K562 (cell line): ENCODE measurements around the gene EXOC5. TPM values are rescaled to one million over a fixed set of nuclear protein-coding genes. Genes with fewer than 3 reads are reported as not detected.

Source experiments
- ATAC-seq: fragments of 200-7000 bp; cut with Tn5 transposase; 3 replicates; pipeline ENCODE4 v1.9.1; 2020; ENCODE audit warnings: moderate library complexity
- BruUV-seq: library from RNA; stranded (reverse); fragments of 400-500 nt; replicated peaks from 2 replicates; lab custom pipeline; 2021; lab: Mats Ljungman, UMichigan
- CTCF ChIA-PET: fragments of 300-600 bp; formaldehyde crosslinking; extraction: SDS; loops from one replicate; lab custom pipeline; 2021; ENCODE audit warnings: low intra/inter-chr PET ratio; lab: Yijun Ruan, JAX
- POLR2A ChIA-PET: fragments of 300-600, 350-650 bp; sonication (Branson Sonifier 250); formaldehyde crosslinking; extraction: SDS; loops from one replicate; lab custom pipeline; 2021; ENCODE audit warnings: antibody characterized with exemption, inconsistent platforms; lab: Yijun Ruan, JAX
- DNase-seq, 4 experiments: peaks; one replicate each; pipeline versions ENCODE4 v3.0.0 to v3.0.0-alpha.2; 2011 to 2018; ENCODE audit warnings: low spot score in 3 of 4, mixed read lengths in 3 of 4; ENCODE audit errors: extremely low read depth in 1 of 4
- FAIRE-seq: peaks from 2 replicates; lab custom pipeline; 2011; peaks lifted over from hg19 to GRCh38; lab: Jason Lieb, UNC
- H2AFZ ChIP-seq: 2 replicates; pipeline ENCODE4 v1.6.0; 2011; ENCODE audit warnings: low read depth, low read length, control low read depth, inconsistent platforms
- H3K27ac ChIP-seq: fragments of 200-600 bp; 3 replicates; pipeline ENCODE4 v1.8.0; 2011; ENCODE audit warnings: low read depth, mild to moderate bottlenecking, control low read depth, inconsistent platforms, low read length, moderate library complexity, mixed read lengths; ENCODE audit errors: extremely low read depth
- H3K27me3 ChIP-seq, 2 experiments: fragments of 300-600 bp in 1 of 2; 2 replicates in 1 of 2; 3 replicates in 1 of 2; pipeline versions ENCODE4 v1.6.0 to v1.8.0; 2011; ENCODE audit warnings: inconsistent platforms in 2 of 2, low read length in 2 of 2, mild to moderate bottlenecking in 1 of 2, mixed read lengths in 1 of 2, moderate library complexity in 1 of 2; ENCODE audit not compliant: control insufficient read depth in 2 of 2, insufficient read depth in 2 of 2
- H3K36me3 ChIP-seq: fragments of 300-600 bp; 3 replicates; pipeline ENCODE4 v1.8.0; 2011; ENCODE audit warnings: mild to moderate bottlenecking, low read length, inconsistent platforms; ENCODE audit not compliant: control insufficient read depth, insufficient read depth
- H3K4me1 ChIP-seq, 2 experiments: fragments of 200-600 bp in 1 of 2; replicated peaks in 1 of 2; 2 replicates in 1 of 2; 3 replicates in 1 of 2; pipeline versions ENCODE4 v1.5.1 to v1.8.0; 2011; ENCODE audit warnings: inconsistent platforms in 2 of 2, low read length in 2 of 2, mild to moderate bottlenecking in 1 of 2, mixed read lengths in 1 of 2, moderate library complexity in 1 of 2; ENCODE audit not compliant: control insufficient read depth in 2 of 2, insufficient read depth in 2 of 2
- H3K4me2 ChIP-seq: 2 replicates; pipeline ENCODE4 v1.6.1; 2011; ENCODE audit warnings: low read length, control low read depth, inconsistent platforms, mixed read lengths; ENCODE audit not compliant: insufficient read depth
- H3K4me3 ChIP-seq: fragments of 200-600 bp; sonication (generic), shearing (Covaris generic); 2 replicates; pipeline ENCODE4 v1.5.1; 2016; ENCODE audit warnings: control low read depth, inconsistent platforms
- H3K79me2 ChIP-seq: fragments of 200-600 bp; 3 replicates; pipeline ENCODE4 v1.8.0; 2011; ENCODE audit warnings: low read length, inconsistent platforms; ENCODE audit not compliant: control insufficient read depth, insufficient read depth
- H3K9ac ChIP-seq, 2 experiments: 2 replicates each; pipeline versions ENCODE4 v1.6.0 to v1.6.1; 2011; ENCODE audit warnings: low read depth in 2 of 2, low read length in 2 of 2, control low read depth in 1 of 2, inconsistent platforms in 1 of 2, mild to moderate bottlenecking in 1 of 2, mixed read lengths in 1 of 2; ENCODE audit not compliant: insufficient read depth in 1 of 2
- H3K9me1 ChIP-seq: one replicate; pipeline ENCODE4 v1.6.0; 2011; ENCODE audit warnings: inconsistent platforms, mild to moderate bottlenecking, low read length, moderate library complexity; ENCODE audit not compliant: control insufficient read depth, insufficient read depth
- H3K9me3 ChIP-seq: replicated peaks from 2 replicates; pipeline ENCODE4 v1.5.1; 2011; ENCODE audit warnings: low read depth, low read length, inconsistent platforms; ENCODE audit not compliant: control insufficient read depth, insufficient read depth
- H4K20me1 ChIP-seq: replicated peaks from 2 replicates; pipeline ENCODE4 v1.6.1; 2011; ENCODE audit warnings: low read length, inconsistent platforms, mixed read lengths; ENCODE audit not compliant: control insufficient read depth, insufficient read depth
- CTCF ChIP-seq, 3 experiments: IDR thresholded peaks in 2 of 3; conservative IDR thresholded peaks in 1 of 3; 2 replicates each; pipeline ENCODE4 v1.5.1; 2011 to 2012; ENCODE audit warnings: low read length in 3 of 3, mild to moderate bottlenecking in 3 of 3, control low read depth in 2 of 3, improper control_type of control experiment in 1 of 3, inconsistent platforms in 1 of 3, low read depth in 1 of 3, mixed read lengths in 1 of 3, moderate library complexity in 1 of 3; ENCODE audit not compliant: insufficient read depth in 2 of 3
- DEAF1 ChIP-seq: fragments of 450-650 bp; formaldehyde crosslinking; IDR thresholded peaks from 2 replicates; pipeline ENCODE4 v1.4.0; 2020; ENCODE audit warnings: mild to moderate bottlenecking, moderate library complexity
- KLF16 ChIP-seq: IDR thresholded peaks from 2 replicates; pipeline ENCODE4 v1.6.1; 2016; ENCODE audit warnings: antibody characterized with exemption
- MAZ ChIP-seq, 2 experiments: fragments of 450-650 bp in 1 of 2; sonication (generic) in 1 of 2; formaldehyde crosslinking; IDR thresholded peaks in 1 of 2; conservative IDR thresholded peaks in 1 of 2; 2 replicates each; pipeline versions ENCODE4 v1.4.0 to v1.5.0; 2020; ENCODE audit warnings: mild to moderate bottlenecking in 1 of 2, missing genetic modification reagents in 1 of 2
- RAD21 ChIP-seq, 2 experiments: fragments of 250-450 bp in 1 of 2; fragments of 450-650 bp in 1 of 2; sonication (Bioruptor Pico) in 1 of 2; formaldehyde crosslinking in 1 of 2; IDR thresholded peaks in 1 of 2; conservative IDR thresholded peaks in 1 of 2; 2 replicates each; pipeline versions ENCODE4 v1.4.0 to v1.8.0; 2020 to 2022; ENCODE audit warnings: mild to moderate bottlenecking in 2 of 2, moderate library complexity in 1 of 2
- SAFB ChIP-seq: fragments of 200-400 bp; formaldehyde crosslinking; IDR thresholded peaks from 2 replicates; pipeline ENCODE4 v1.6.1; 2017; ENCODE audit warnings: low read depth, low read length, borderline replicate concordance
- SMC3 ChIP-seq: conservative IDR thresholded peaks from 2 replicates; pipeline ENCODE4 v1.6.1; 2011; ENCODE audit warnings: low read depth, low read length, improper control_type of control experiment; ENCODE audit not compliant: insufficient read depth
- UBTF ChIP-seq, 2 experiments: IDR thresholded peaks; 2 replicates each; pipeline ENCODE4 v1.6.1; 2012; ENCODE audit warnings: improper control_type of control experiment in 2 of 2, low read depth in 2 of 2, low read length in 2 of 2, borderline replicate concordance in 1 of 2
- WGBS: fragments of 100-300 bp; shearing (Covaris generic); methylation state at CpG from one replicate; pipeline ENCODE4 v1.1.6; 2016; ENCODE audit warnings: low coverage, mixed read lengths; ENCODE audit not compliant: insufficient coverage; ENCODE audit errors: missing lambda C conversion rate; 5-methylcytosine and 5-hydroxymethylcytosine counted together
- in situ Hi-C: fragments of 300-500 bp; cut with MboI; formaldehyde crosslinking; loops from 4 replicates; pipeline ENCODE4 v1.15.0; 2018; ENCODE audit warnings: inconsistent platforms, mixed read lengths
- intact Hi-C: fragments of 100-400 bp; cut with micrococcal nuclease; formaldehyde crosslinking; loops from 2 replicates; pipeline ENCODE4 v1.14.2; 2022
- polyA plus RNA-seq, 8 experiments: library from polyadenylated mRNA; depleted of rRNA in 4 of 8; stranded (reverse) in 5 of 8; unstranded in 3 of 8; fragments of >200 nt; fragmentation: Nextera tagmentation in 2 of 8; fragmentation: Illumina TruSeq in 1 of 8; extraction: Ambion mirVana in 2 of 8; extraction: Trizol in 1 of 8; gene quantifications; 2 replicates each; pipeline versions ENCODE4 v1.2.1 to v1.2.3, GENCODE V29; 2011 to 2014; ENCODE audit warnings: inconsistent platforms in 1 of 8, missing spikeins in 1 of 8
- total RNA-seq, 7 experiments: library from RNA; depleted of rRNA in 6 of 7; stranded (reverse); fragments of >200 nt in 6 of 7; fragmentation: Illumina TruSeq in 2 of 7; extraction: Trizol in 2 of 7; gene quantifications; 2 replicates each; pipeline versions ENCODE4 v1.2.1 to v1.2.3, GENCODE V29; 2011 to 2021; ENCODE audit warnings: low replicate concordance in 1 of 7
- TF ChIP-seq, protein P1 (sequence below), 2 experiments: IDR thresholded peaks in 1 of 2; conservative IDR thresholded peaks in 1 of 2; 2 replicates each; pipeline ENCODE4 v1.6.1; 2016; ENCODE audit warnings: low read depth in 2 of 2, mild to moderate bottlenecking in 1 of 2, missing compliant biosample characterization in 1 of 2, missing genetic modification characterization in 1 of 2, moderate library complexity in 1 of 2

EXOC5 gene
- total and polyA plus RNA-seq, 9 of the 15 experiments (the other 6 are each of a cell fraction or from before 2014, with no cell fraction given) = 5.7 to 50.3 (median 32.0) TPM

- Histone ChIP-seq H3K9ac (no peak overlapping the region), H3K9me3 (no peaks in the 10 kb centered on the region), H3K9me1 (no peaks in the 10 kb centered on the region), H3K79me2 (no peaks in the 10 kb centered on the region), H2AFZ (no peak overlapping the region), H4K20me1 (no peaks in the 10 kb centered on the region), H3K27me3 (no peaks in the 10 kb centered on the region; a peak in 1 of 5 replicates), H3K4me3 (no peak overlapping the region), H3K4me2 (no peak overlapping the region), H3K36me3 (no peaks in the 10 kb centered on the region), H3K27ac (no peak overlapping the region), H3K4me1 (no peaks in the 10 kb centered on the region)
- in situ Hi-C loops = loop anchor here (10.0 to 25.0 kb wide), 2 partner anchors 255 to 763 kb away; no protein-coding TSS in a partner anchor
- BruUV-seq = no TSS peak
- ATAC-seq = peak; percentile 78
- POLR2A ChIA-PET = no interaction called here
- intact Hi-C loops = loop anchor here (2.0 to 10.0 kb wide), 4 partner anchors 133 to 825 kb away; no protein-coding TSS in a partner anchor
- FAIRE-seq = peak; percentile 80
- CTCF ChIA-PET = interaction anchor here (0.6 to 2.0 kb wide), 3 partner anchors 251 to 827 kb away, joined by 3 to 8 read pairs (median 4); no protein-coding TSS in a partner anchor
- WGBS = 0% methylated on average over 3 of the region's 3 CpGs
- DNase-seq = peak; percentile 54 to 80 (median 55)
- TF ChIP-seq DEAF1 (CRISPR knock-in tag) = peak; percentile 16; the same call in 1 of the 2 replicates
- TF ChIP-seq KLF16 = 0 out of 2 replicates have a peak, but pooled peaks have one; percentile 18
- peak; percentile 24; the same call in 1 of the 2 replicates for TF ChIP-seq SMC3
- no peak for TF ChIP-seq UBTF (IDR thresholded peaks at IDR 0.05; ENCODE audit: borderline replicate concordance in 1 of 2, low read depth in 2 of 2, low read length in 2 of 2)
- TF ChIP-seq RAD21 (CRISPR knock-in tag; conservative IDR thresholded peaks at IDR 0.05 in 1 of 2, IDR thresholded peaks at IDR 0.05 in 1 of 2) = peak; percentile 60 to 77
- TF ChIP-seq CTCF (IDR thresholded peaks at IDR 0.05 in 2 of 3, conservative IDR thresholded peaks at IDR 0.05 in 1 of 3; ENCODE audit: insufficient read depth in 2 of 3, low read depth in 1 of 3, low read length in 3 of 3) = peak; percentile 67 to 79 (median 69)
- TF ChIP-seq MAZ (CRISPR knock-in tag; conservative IDR thresholded peaks at IDR 0.05 in 1 of 2, IDR thresholded peaks at IDR 0.05 in 1 of 2) = no peak
- TF ChIP-seq SAFB = no peak
- TF ChIP-seq, protein P1, sequence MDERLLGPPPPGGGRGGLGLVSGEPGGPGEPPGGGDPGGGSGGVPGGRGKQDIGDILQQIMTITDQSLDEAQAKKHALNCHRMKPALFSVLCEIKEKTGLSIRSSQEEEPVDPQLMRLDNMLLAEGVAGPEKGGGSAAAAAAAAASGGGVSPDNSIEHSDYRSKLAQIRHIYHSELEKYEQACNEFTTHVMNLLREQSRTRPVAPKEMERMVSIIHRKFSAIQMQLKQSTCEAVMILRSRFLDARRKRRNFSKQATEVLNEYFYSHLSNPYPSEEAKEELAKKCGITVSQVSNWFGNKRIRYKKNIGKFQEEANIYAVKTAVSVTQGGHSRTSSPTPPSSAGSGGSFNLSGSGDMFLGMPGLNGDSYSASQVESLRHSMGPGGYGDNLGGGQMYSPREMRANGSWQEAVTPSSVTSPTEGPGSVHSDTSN (CRISPR knock-in tag; IDR thresholded peaks at IDR 0.05; ENCODE audit: low read depth) = no peak
- TF ChIP-seq, protein P1 (tag; conservative IDR thresholded peaks at IDR 0.05; ENCODE audit: low read depth) = no peak
These were observed 48.6 kb upstream of the EXOC5 start for GRCh38 chr14:57317248-57317833.
